ENCODE results near the gene LYZ. TPM values are rescaled to one million over a fixed set of nuclear protein-coding genes. Genes with fewer than 3 reads are reported as not detected.

The LYZ gene
- total RNA-seq, 1 experiment from 2014 or later: 1.3 TPM

DNA sequence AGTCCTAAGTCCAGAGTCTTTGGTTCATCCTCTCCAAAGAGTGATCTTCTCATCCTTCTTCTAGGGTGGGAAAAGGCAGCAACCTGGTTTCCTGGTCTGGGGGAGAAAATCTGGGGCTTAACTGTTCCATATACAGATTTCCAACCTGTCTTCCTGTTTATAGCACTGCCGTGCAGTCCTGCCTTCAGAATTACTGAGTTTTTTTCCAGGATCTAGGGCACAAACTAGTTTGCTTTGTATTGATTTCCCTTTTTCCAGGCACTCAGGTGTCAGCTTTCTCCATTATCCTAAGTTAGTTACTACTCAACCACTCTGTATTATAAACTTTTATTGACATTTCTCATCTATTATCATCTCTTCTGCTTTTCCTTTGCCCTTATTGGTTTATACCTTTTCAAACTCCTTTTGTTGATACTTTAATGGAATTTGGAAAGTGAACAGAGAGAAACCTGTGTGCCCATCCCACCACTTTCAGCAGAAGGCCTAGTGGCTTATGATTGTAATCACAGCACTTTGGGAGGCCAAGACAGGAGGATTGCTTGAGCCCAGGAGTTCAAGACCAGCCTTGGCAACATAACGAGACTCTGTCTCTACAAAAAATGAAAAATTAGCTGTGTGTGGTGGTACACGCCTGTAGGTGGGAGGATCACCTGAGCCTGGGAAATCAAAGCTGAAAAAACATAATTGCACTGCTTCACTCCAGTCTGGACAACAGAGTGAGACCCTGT lies 4.1 kb upstream of the LYZ start:
- POLR2A ChIA-PET: no interaction called here
- H3K4me3 ChIP-seq (replicated peaks in 1 of 2; ENCODE audit: low read depth in 1 of 2, low read length in 2 of 2): no peak overlapping the region
- H3K9me2 ChIP-seq (ENCODE audit: insufficient read depth): no peaks in the 10 kb centered on the region
- H2AFZ ChIP-seq (ENCODE audit: low read depth, low read length, poor library complexity, severe bottlenecking): no peak overlapping the region
- DNase-seq (ENCODE audit: low read depth, low spot score): no peak
- RAD21 ChIA-PET (ENCODE audit: low non-redundant PET in 1 of 2, low total read pairs in 2 of 2, uncharacterized antibody in 2 of 2, unreplicated experiment in 2 of 2): no interaction called here
- no peak for TF ChIP-seq EZH2 (IDR thresholded peaks at IDR 0.05)
- TF ChIP-seq ZNF274 (IDR thresholded peaks at IDR 0.05; ENCODE audit: low read depth, low read length): no peak
- no peak for TF ChIP-seq RAD21 (IDR thresholded peaks at IDR 0.05; ENCODE audit: low read depth)
- H3K9me3 ChIP-seq (ENCODE audit: control insufficient read depth in 1 of 2, insufficient read depth in 1 of 2, low read depth in 1 of 2, low read length in 2 of 2): no peaks in the 10 kb centered on the region
- no peaks in the 10 kb centered on the region for H3K36me3 ChIP-seq (ENCODE audit: control insufficient read depth in 1 of 2, insufficient read depth in 2 of 2, low read length in 2 of 2)
- no peaks in the 10 kb centered on the region for H3K27me3 ChIP-seq (ENCODE audit: insufficient read depth, low read length)
- intact Hi-C loops (cut with micrococcal nuclease): no loop called here
- CTCF ChIA-PET: no interaction called here
- H3K4me2 ChIP-seq (ENCODE audit: low read length): no peak overlapping the region
- no peak for ATAC-seq
- H3K9ac ChIP-seq (ENCODE audit: low read length): no peak overlapping the region
- H3K4me1 ChIP-seq (ENCODE audit: control insufficient read depth in 1 of 2, insufficient read depth in 2 of 2, low read length in 2 of 2): peaks cover 2 to 6% of the 10 kb centered on the region in 2 experiments; a peak in 1 of 4 replicates
- H4K20me1 ChIP-seq (ENCODE audit: insufficient read depth): no peaks in the 10 kb centered on the region
- H3K27ac ChIP-seq (ENCODE audit: low read depth, low read length): no peak overlapping the region
- H3K79me2 ChIP-seq (ENCODE audit: insufficient read depth, low read length): no peaks in the 10 kb centered on the region
- no TSS peak for BruUV-seq (replicated peaks)

GRCh38 chr12:69345077-69345476 lies 3.1 kb upstream of the LYZ start:
- CTCF ChIA-PET: no interaction called here
- intact Hi-C loops (cut with micrococcal nuclease): no loop called here
- TF ChIP-seq, protein P1, sequence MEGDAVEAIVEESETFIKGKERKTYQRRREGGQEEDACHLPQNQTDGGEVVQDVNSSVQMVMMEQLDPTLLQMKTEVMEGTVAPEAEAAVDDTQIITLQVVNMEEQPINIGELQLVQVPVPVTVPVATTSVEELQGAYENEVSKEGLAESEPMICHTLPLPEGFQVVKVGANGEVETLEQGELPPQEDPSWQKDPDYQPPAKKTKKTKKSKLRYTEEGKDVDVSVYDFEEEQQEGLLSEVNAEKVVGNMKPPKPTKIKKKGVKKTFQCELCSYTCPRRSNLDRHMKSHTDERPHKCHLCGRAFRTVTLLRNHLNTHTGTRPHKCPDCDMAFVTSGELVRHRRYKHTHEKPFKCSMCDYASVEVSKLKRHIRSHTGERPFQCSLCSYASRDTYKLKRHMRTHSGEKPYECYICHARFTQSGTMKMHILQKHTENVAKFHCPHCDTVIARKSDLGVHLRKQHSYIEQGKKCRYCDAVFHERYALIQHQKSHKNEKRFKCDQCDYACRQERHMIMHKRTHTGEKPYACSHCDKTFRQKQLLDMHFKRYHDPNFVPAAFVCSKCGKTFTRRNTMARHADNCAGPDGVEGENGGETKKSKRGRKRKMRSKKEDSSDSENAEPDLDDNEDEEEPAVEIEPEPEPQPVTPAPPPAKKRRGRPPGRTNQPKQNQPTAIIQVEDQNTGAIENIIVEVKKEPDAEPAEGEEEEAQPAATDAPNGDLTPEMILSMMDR (IDR thresholded peaks at IDR 0.05 in 2 of 3, conservative IDR thresholded peaks at IDR 0.05 in 1 of 3; ENCODE audit: borderline replicate concordance in 1 of 3, insufficient read depth in 1 of 3, low read depth in 2 of 3, low read length in 2 of 3): no peak
- TF ChIP-seq CEBPB (IDR thresholded peaks at IDR 0.05; ENCODE audit: low read depth) (no peak), EGR1 (IDR thresholded peaks at IDR 0.05; ENCODE audit: low read depth) (no peak), ZFX (IDR thresholded peaks at IDR 0.05) (no peak), EZH2 (IDR thresholded peaks at IDR 0.05) (no peak), EZH2phosphoT487 (IDR thresholded peaks at IDR 0.05; ENCODE audit: borderline replicate concordance) (no peak), ZNF274 (IDR thresholded peaks at IDR 0.05; ENCODE audit: low read depth, low read length) (no peak), ATF3 (IDR thresholded peaks at IDR 0.05) (no peak), SIN3A (IDR thresholded peaks at IDR 0.05; ENCODE audit: low read depth) (no peak)
- TF ChIP-seq, protein P2, sequence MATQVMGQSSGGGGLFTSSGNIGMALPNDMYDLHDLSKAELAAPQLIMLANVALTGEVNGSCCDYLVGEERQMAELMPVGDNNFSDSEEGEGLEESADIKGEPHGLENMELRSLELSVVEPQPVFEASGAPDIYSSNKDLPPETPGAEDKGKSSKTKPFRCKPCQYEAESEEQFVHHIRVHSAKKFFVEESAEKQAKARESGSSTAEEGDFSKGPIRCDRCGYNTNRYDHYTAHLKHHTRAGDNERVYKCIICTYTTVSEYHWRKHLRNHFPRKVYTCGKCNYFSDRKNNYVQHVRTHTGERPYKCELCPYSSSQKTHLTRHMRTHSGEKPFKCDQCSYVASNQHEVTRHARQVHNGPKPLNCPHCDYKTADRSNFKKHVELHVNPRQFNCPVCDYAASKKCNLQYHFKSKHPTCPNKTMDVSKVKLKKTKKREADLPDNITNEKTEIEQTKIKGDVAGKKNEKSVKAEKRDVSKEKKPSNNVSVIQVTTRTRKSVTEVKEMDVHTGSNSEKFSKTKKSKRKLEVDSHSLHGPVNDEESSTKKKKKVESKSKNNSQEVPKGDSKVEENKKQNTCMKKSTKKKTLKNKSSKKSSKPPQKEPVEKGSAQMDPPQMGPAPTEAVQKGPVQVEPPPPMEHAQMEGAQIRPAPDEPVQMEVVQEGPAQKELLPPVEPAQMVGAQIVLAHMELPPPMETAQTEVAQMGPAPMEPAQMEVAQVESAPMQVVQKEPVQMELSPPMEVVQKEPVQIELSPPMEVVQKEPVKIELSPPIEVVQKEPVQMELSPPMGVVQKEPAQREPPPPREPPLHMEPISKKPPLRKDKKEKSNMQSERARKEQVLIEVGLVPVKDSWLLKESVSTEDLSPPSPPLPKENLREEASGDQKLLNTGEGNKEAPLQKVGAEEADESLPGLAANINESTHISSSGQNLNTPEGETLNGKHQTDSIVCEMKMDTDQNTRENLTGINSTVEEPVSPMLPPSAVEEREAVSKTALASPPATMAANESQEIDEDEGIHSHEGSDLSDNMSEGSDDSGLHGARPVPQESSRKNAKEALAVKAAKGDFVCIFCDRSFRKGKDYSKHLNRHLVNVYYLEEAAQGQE (IDR thresholded peaks at IDR 0.05; ENCODE audit: low read depth): no peak

More at GRCh38 chr12:69345077-69345476, 3.1 kb upstream of the LYZ start:
- H3K9me2 ChIP-seq (ENCODE audit: insufficient read depth): no peaks in the 10 kb centered on the region
- H4K20me1 ChIP-seq (ENCODE audit: insufficient read depth): no peaks in the 10 kb centered on the region
- ChIA-PET POLR2A (no interaction called here), RAD21 (ENCODE audit: low non-redundant PET in 1 of 2, low total read pairs in 2 of 2, uncharacterized antibody in 2 of 2, unreplicated experiment in 2 of 2) (no interaction called here)
- ATAC-seq (no peak), DNase-seq (ENCODE audit: low read depth, low spot score) (no peak)
- no peak overlapping the region for H3K27ac ChIP-seq (ENCODE audit: low read depth, low read length)
- H3K4me2 ChIP-seq (ENCODE audit: low read length): no peak overlapping the region
- H2AFZ ChIP-seq (ENCODE audit: low read depth, low read length, poor library complexity, severe bottlenecking): no peak overlapping the region
- no peaks in the 10 kb centered on the region for H3K27me3 ChIP-seq (ENCODE audit: insufficient read depth, low read length)
- H3K4me1 ChIP-seq (ENCODE audit: control insufficient read depth in 1 of 2, insufficient read depth in 2 of 2, low read length in 2 of 2): peaks cover 2 to 6% of the 10 kb centered on the region in 2 experiments; a peak in 1 of 4 replicates
- no peak overlapping the region for H3K4me3 ChIP-seq (replicated peaks in 1 of 2; ENCODE audit: low read depth in 1 of 2, low read length in 2 of 2)
- BruUV-seq (replicated peaks): no TSS peak
- H3K36me3 ChIP-seq (ENCODE audit: control insufficient read depth in 1 of 2, insufficient read depth in 2 of 2, low read length in 2 of 2): no peaks in the 10 kb centered on the region
- no peaks in the 10 kb centered on the region for H3K79me2 ChIP-seq (ENCODE audit: insufficient read depth, low read length)
- H3K9ac ChIP-seq (ENCODE audit: low read length): no peak overlapping the region
- no peaks in the 10 kb centered on the region for H3K9me3 ChIP-seq (ENCODE audit: control insufficient read depth in 1 of 2, insufficient read depth in 1 of 2, low read depth in 1 of 2, low read length in 2 of 2)
